GM18861 (cell line): Measurements from ENCODE around the gene ATP1A2.
"Not testable (repeated sequence)": the region's sequence is repeated elsewhere in the genome, so short reads cannot be mapped to it uniquely, and the experiment has no call there.

Experiments
- ATAC-seq: cut with Tn5 transposase; IDR thresholded peaks from one replicate; pipeline ENCODE4 v1.9.1; 2021; ENCODE audit not compliant: unreplicated experiment

The ATP1A2 gene

GRCh38 chr1:160122978-160123495 lies 7.5 kb downstream of the ATP1A2 start:
- no peak for ATAC-seq

- no peak for ATAC-seq
Observed at GRCh38 chr1:160123726-160124125, 8.2 kb downstream of the ATP1A2 start.

GRCh38 chr1:160124705-160125478 lies 9.3 kb downstream of the ATP1A2 start:
- no peak for ATAC-seq

GRCh38 chr1:160125746-160126145 lies 10.2 kb downstream of the ATP1A2 start:
- no peak for ATAC-seq

- not testable (repeated sequence) for ATAC-seq
Observed at GRCh38 chr1:160126342-160126741, 10.8 kb downstream of the ATP1A2 start.

- ATAC-seq = no peak
Observed at GRCh38 chr1:160127381-160127780, 11.8 kb downstream of the ATP1A2 start.

GRCh38 chr1:160127865-160128523 lies 12.4 kb downstream of the ATP1A2 start:
- no peak for ATAC-seq

- ATAC-seq = no peak
Observed at GRCh38 chr1:160128636-160129035, 13.1 kb downstream of the ATP1A2 start.

- no peak for ATAC-seq
Observed at GRCh38 chr1:160129046-160129445, 13.5 kb downstream of the ATP1A2 start.

GRCh38 chr1:160129558-160129957 lies 14.0 kb downstream of the ATP1A2 start:
- no peak for ATAC-seq

GRCh38 chr1:160129966-160130365 lies 14.4 kb downstream of the ATP1A2 start:
- ATAC-seq = no peak

- ATAC-seq = no peak
Observed at GRCh38 chr1:160130486-160130885, 14.9 kb downstream of the ATP1A2 start.

GRCh38 chr1:160130939-160131338 lies 15.4 kb downstream of the ATP1A2 start:
- no peak for ATAC-seq

- no peak for ATAC-seq
Observed at GRCh38 chr1:160131803-160132565, 16.4 kb downstream of the ATP1A2 start.

GRCh38 chr1:160133990-160134770 lies 18.6 kb downstream of the ATP1A2 start:
- no peak for ATAC-seq

- ATAC-seq = no peak
Observed at GRCh38 chr1:160134791-160135572, 19.4 kb downstream of the ATP1A2 start.

GRCh38 chr1:160136121-160136925 lies 20.8 kb downstream of the ATP1A2 start:
- ATAC-seq = no peak

GRCh38 chr1:160136926-160137200 lies 21.3 kb downstream of the ATP1A2 start:
- no peak for ATAC-seq

- ATAC-seq = no peak
Observed at GRCh38 chr1:160137216-160137862, 21.8 kb downstream of the ATP1A2 start.
